ENCODE measurements around the gene TPSAB1. TPM values are rescaled to one million over a fixed set of nuclear protein-coding genes. Genes with fewer than 3 reads are reported as not detected.

Gene TPSAB1
- total and polyA plus RNA-seq, 2 donors (not counting 1 experiment from before 2014, with no cell fraction given), result not detected

DNA sequence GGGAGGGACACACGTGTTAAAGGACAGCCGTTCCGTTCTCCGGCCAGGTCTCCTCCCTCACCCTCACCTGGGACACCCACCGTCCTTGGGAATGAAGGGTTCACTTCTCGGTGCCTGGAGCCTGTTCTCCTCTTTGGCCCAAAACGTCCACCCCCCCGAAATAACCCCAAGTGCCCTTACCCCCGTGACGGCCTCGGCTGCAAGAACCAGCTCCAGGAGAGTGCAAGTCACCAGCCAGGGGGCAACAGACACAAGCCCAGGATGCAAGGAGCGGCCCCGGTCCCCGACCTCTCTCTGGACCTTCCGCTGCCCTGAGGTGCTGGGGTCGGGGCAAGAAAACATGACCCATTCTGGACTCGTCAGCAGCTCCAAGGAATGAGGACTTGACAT lies 49.0 kb downstream of the TPSAB1 start:
- H3K27ac ChIP-seq (ENCODE audit: insufficient read depth, low read length), result no peak overlapping the region
- H3K4me3 ChIP-seq (replicated peaks in 1 of 4; ENCODE audit: control extremely low read depth in 1 of 4, insufficient read depth in 1 of 4, low read depth in 3 of 4, low read length in 4 of 4), result no peak overlapping the region
- no peaks in the 10 kb centered on the region for H3K4me1 ChIP-seq (ENCODE audit: control insufficient read depth, extremely low read depth, insufficient read depth, low read length)
- H4K20me1 ChIP-seq (ENCODE audit: control insufficient read depth, extremely low read depth, insufficient read depth, low read length), result no peaks in the 10 kb centered on the region
- TF ChIP-seq EZH2 (IDR thresholded peaks at IDR 0.05; ENCODE audit: low read length, missing control alignments) (peak; percentile 72), CTCF (conservative IDR thresholded peaks at IDR 0.05 in 1 of 2, IDR thresholded peaks at IDR 0.05 in 1 of 2; ENCODE audit: low read depth in 1 of 2, low read length in 2 of 2) (no peak)
- no peak overlapping the region for H3K4me2 ChIP-seq (ENCODE audit: extremely low read depth, insufficient read depth, low read length)
- H3K9me3 ChIP-seq (ENCODE audit: control insufficient read depth, insufficient read depth, low read depth, low read length), result no peaks in the 10 kb centered on the region
- peaks cover 24% of the 10 kb centered on the region for H3K27me3 ChIP-seq (ENCODE audit: control insufficient read depth, insufficient read depth, low read length)
- no peaks in the 10 kb centered on the region for H3K79me2 ChIP-seq (ENCODE audit: control insufficient read depth, insufficient read depth, low read length)
- no peaks in the 10 kb centered on the region for H3K36me3 ChIP-seq (ENCODE audit: control insufficient read depth, insufficient read depth, low read length)
- no peak overlapping the region for H3K9ac ChIP-seq (ENCODE audit: insufficient read depth, low read length)
- no peak overlapping the region for H2AFZ ChIP-seq (ENCODE audit: low read length)
- DNase-seq (ENCODE audit: low read depth in 2 of 2), result no peak

- H3K27me3 ChIP-seq (ENCODE audit: control insufficient read depth, insufficient read depth, low read length), result peaks cover 24% of the 10 kb centered on the region
- no peak overlapping the region for H2AFZ ChIP-seq (ENCODE audit: low read length)
- no peaks in the 10 kb centered on the region for H3K9me3 ChIP-seq (ENCODE audit: control insufficient read depth, insufficient read depth, low read depth, low read length)
These were observed 49.6 kb downstream of the TPSAB1 start for GRCh38 chr16:1290063-1290501.

DNA sequence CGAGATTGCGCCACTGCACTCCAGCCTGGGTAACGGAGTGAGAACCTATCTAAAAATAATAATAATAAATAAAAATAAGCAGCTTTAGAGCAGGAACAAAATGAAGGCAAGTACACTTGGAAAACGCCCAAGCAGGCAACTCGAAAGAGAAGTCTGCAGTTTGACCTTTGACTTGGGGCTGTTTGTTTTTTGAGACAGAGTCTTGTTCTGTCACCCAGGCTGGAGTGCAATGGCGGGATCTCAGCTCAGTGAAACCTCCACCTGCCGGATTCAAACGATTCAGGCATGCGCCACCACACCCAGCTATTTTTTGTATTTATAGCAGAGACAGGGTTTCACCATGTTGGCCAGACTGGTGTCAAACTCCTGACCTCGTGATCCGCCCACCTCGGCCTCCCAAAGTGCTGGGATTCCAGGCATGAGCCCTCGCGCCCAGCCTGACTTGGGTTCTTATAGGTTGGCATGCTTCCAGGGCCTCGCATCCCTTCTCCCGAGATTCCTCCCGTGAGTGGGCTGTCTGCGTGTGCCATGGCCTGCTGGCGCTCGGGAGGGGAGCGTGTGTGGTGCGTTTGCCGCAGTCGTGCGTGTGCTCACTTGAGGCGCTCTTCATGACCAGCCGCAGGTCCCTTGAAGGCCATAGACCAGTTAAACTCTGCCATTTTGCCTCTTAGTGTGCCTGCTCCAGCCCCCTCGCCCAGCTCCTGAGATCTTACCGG lies 50.5 kb downstream of the TPSAB1 start:
- H3K27ac ChIP-seq (ENCODE audit: insufficient read depth, low read length), result no peak overlapping the region
- H3K36me3 ChIP-seq (ENCODE audit: control insufficient read depth, insufficient read depth, low read length), result no peaks in the 10 kb centered on the region
- no peak overlapping the region for H2AFZ ChIP-seq (ENCODE audit: low read length)
- DNase-seq (ENCODE audit: low read depth in 2 of 2), result no peak
- no peak overlapping the region for H3K9ac ChIP-seq (ENCODE audit: insufficient read depth, low read length)
- no peaks in the 10 kb centered on the region for H3K4me1 ChIP-seq (ENCODE audit: control insufficient read depth, extremely low read depth, insufficient read depth, low read length)
- no peaks in the 10 kb centered on the region for H3K9me3 ChIP-seq (ENCODE audit: control insufficient read depth, insufficient read depth, low read depth, low read length)
- TF ChIP-seq CTCF (conservative IDR thresholded peaks at IDR 0.05 in 1 of 2, IDR thresholded peaks at IDR 0.05 in 1 of 2; ENCODE audit: low read depth in 1 of 2, low read length in 2 of 2), result no peak
- TF ChIP-seq EZH2 (IDR thresholded peaks at IDR 0.05; ENCODE audit: low read length, missing control alignments), result no peak
- H4K20me1 ChIP-seq (ENCODE audit: control insufficient read depth, extremely low read depth, insufficient read depth, low read length), result no peaks in the 10 kb centered on the region
- no peak overlapping the region for H3K4me2 ChIP-seq (ENCODE audit: extremely low read depth, insufficient read depth, low read length)
- H3K27me3 ChIP-seq (ENCODE audit: control insufficient read depth, insufficient read depth, low read length), result peaks cover 20% of the 10 kb centered on the region
- H3K4me3 ChIP-seq (replicated peaks in 1 of 4; ENCODE audit: control extremely low read depth in 1 of 4, insufficient read depth in 1 of 4, low read depth in 3 of 4, low read length in 4 of 4), result no peak overlapping the region
- H3K79me2 ChIP-seq (ENCODE audit: control insufficient read depth, insufficient read depth, low read length), result no peaks in the 10 kb centered on the region

More at GRCh38 chr16:1290063-1290501, 49.6 kb downstream of the TPSAB1 start:
- Histone ChIP-seq H3K36me3 (ENCODE audit: control insufficient read depth, insufficient read depth, low read length) (no peaks in the 10 kb centered on the region), H4K20me1 (ENCODE audit: control insufficient read depth, extremely low read depth, insufficient read depth, low read length) (no peaks in the 10 kb centered on the region), H3K79me2 (ENCODE audit: control insufficient read depth, insufficient read depth, low read length) (no peaks in the 10 kb centered on the region), H3K4me3 (replicated peaks in 1 of 4; ENCODE audit: control extremely low read depth in 1 of 4, insufficient read depth in 1 of 4, low read depth in 3 of 4, low read length in 4 of 4) (no peak overlapping the region), H3K27ac (ENCODE audit: insufficient read depth, low read length) (no peak overlapping the region), H3K9ac (ENCODE audit: insufficient read depth, low read length) (no peak overlapping the region), H3K4me1 (ENCODE audit: control insufficient read depth, extremely low read depth, insufficient read depth, low read length) (no peaks in the 10 kb centered on the region), H3K4me2 (ENCODE audit: extremely low read depth, insufficient read depth, low read length) (no peak overlapping the region)
- no peak for DNase-seq (ENCODE audit: low read depth in 2 of 2)
- TF ChIP-seq EZH2 (IDR thresholded peaks at IDR 0.05; ENCODE audit: low read length, missing control alignments) (no peak), CTCF (conservative IDR thresholded peaks at IDR 0.05 in 1 of 2, IDR thresholded peaks at IDR 0.05 in 1 of 2; ENCODE audit: low read depth in 1 of 2, low read length in 2 of 2) (no peak)

Measured in fibroblast of lung (primary cell).